Stimulated activated CD4-positive, alpha-beta T cell treated with anti-CD3 and anti-CD28 coated beads, Interleukin-15, amount 100 ng/mL, for 24 hours (primary cell): ENCODE data around the gene LYZL1.
"Not testable (repeated sequence)": the region's sequence is repeated elsewhere in the genome, so short reads cannot be mapped to it uniquely, and the experiment has no call there.

Source experiments
- DNase-seq: peaks from one replicate; pipeline ENCODE4 v3.0.0-alpha.2; 2020

The LYZL1 gene

GRCh38 chr10:29310463-29310862 lies 21.6 kb downstream of the LYZL1 start:
- not testable (repeated sequence) for DNase-seq

GRCh38 chr10:29313071-29313470 lies 24.2 kb downstream of the LYZL1 start:
- DNase-seq = no peak

DNA sequence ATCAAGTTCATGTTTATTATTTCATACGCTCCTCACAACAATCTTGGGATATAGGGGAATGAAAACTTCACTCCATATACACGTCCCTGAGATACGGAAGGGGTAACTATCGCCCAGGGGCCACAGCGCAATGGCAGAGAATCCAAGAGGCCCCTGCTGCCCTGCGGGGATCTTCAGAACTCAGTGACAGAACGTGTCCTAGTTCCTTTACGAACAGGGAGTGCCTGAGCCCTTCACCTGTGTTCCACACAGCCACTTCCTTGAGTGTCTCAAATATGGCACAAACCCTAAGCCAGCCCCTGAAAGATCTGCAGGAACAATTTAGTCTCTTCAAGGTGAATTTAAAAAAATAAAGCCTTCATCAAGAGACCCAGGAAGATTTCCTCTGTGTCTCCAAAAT lies 25.9 kb downstream of the LYZL1 start:
- DNase-seq = no peak

- no peak for DNase-seq
Measured at GRCh38 chr10:29315814-29316213, 26.9 kb downstream of the LYZL1 start.

DNA sequence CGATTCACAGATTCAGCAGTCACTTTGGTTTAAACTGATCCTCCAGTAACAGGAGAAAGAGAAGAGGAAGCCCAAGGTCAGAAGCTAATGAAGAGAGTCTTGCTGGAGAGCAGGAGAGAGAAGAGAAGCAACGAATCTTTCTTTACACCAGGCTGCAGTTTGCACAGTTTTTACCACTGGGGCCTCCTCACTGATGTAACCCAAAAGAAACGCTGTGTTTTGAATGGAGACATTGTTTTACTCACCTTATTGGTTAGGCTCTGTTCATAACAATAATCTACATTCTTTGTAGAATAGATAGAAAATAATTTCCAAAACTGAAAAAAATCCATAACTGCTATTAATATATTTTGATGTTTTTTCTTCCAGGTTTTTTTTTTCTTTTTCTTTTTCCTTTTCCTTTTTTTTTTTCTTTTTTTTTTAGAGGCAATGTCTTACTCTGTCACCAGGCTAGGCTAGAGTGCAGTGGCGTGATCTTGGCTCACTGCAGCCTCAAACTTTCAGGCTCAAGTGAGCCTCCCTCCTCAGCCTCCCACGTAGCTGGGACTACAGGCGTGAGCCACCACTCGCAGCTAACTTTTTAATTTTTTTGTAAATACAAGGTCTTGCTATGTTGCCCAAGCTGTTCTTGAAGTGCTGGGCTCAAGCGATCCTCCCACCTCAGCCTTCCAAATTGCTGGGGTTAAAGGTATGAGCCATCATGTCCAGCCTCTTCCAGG lies 27.6 kb downstream of the LYZL1 start:
- DNase-seq = no peak

DNA sequence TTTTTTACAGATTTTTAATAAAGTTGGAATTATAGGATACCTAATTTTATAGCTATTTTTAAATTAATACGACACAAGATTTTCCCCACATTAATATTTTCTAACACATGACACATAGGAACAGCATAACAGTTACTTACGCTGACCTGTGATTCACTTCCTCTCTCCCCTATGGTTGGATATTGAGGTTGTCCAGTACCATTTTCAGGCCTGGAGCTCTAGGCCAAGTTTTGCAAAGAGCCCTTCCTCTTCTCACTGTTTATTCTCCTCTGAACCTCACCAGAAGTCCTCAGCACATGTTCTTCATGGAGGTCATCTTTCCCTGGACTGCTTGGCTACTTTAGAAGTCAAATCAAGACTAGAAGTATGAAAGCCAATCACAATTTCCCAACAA lies 28.2 kb downstream of the LYZL1 start:
- DNase-seq = no peak

- DNase-seq = no peak
Measured at GRCh38 chr10:29317423-29318021, 28.7 kb downstream of the LYZL1 start.

GRCh38 chr10:29318141-29319071 lies 29.5 kb downstream of the LYZL1 start:
- peak; percentile 6 for DNase-seq

DNA sequence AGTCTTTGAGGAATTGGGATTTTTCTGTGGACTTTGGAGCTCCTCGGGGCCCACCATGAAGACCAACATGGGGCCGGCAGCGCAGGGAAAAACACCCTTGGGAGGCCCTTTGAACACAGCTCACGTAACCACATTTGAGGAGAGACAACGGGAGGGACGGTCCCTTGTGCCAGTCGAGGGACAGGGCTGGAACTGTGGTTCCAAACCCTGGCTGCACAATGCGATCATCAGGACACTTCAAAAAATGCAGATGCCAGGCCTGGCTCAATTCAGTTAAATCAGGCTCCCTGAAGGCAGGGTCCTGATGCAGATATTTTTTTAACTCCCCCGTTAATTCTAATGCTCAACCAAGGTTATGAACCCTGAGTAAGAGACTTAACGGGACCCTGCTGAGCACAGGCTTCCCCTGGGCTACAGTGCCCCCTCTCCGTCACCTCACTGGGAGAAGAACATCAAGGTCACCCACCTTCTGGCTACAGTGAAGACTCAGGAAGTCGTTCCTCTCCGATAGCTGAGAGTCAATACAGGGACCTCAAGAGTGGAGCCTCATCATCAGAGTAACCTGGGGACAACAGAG lies 30.4 kb downstream of the LYZL1 start:
- no peak for DNase-seq

DNA sequence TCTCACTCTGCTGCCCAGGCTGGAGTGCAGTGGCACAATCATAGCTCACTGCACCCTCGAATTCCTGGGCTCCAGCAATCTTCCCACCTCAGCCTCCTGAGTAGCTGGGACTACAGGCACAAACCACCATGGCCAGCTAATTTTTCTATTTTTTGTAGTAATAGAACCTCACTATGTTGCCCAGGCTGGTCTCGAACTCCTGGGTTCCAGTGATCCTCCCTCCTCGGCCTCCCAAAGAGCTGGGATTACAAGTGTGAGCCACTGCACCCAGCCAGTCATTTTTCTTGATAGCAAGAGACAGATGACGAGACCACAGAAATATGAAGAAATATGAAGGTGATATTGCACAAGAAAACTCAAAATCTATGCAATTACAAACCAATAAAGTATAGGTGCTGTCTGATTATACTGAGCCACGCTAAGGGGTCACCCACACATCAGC lies 31.8 kb downstream of the LYZL1 start:
- not testable (repeated sequence) for DNase-seq

- DNase-seq = no peak
Measured at GRCh38 chr10:29321656-29322055, 32.8 kb downstream of the LYZL1 start.

- no peak for DNase-seq
Measured at GRCh38 chr10:29322918-29323317, 34.0 kb downstream of the LYZL1 start.

GRCh38 chr10:29323367-29323766 lies 34.5 kb downstream of the LYZL1 start:
- no peak for DNase-seq

DNA sequence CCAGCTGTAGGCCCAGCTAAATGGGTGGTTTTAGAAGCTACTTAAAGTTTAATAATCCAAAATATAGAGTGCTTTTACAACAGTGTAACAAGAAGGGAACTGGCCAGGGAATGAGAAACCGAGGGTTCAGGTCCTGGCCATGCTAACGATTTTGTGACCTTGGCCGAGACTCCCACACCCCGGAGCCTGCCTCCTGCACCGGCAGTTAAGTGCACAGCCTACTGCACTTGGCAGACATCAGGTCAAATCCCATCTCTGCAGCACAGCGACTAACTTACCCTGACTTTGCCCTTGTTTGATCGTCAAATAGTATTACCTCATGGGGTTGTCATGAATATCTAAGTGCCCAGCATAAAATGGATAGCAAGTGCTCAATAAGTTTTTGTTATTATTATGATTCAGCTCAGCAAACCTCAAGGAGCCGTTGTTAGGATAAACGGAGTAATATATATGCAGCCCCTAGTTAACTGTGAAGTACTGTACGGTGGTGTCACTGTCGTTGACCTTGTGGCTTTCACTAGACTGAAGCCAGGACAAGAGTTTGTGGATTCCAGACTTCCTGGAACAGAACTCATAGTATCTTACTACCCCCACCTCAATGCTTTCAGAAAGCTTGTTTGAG lies 35.5 kb downstream of the LYZL1 start:
- no peak for DNase-seq

- no peak for DNase-seq
Measured at GRCh38 chr10:29326299-29326698, 37.4 kb downstream of the LYZL1 start.

DNA sequence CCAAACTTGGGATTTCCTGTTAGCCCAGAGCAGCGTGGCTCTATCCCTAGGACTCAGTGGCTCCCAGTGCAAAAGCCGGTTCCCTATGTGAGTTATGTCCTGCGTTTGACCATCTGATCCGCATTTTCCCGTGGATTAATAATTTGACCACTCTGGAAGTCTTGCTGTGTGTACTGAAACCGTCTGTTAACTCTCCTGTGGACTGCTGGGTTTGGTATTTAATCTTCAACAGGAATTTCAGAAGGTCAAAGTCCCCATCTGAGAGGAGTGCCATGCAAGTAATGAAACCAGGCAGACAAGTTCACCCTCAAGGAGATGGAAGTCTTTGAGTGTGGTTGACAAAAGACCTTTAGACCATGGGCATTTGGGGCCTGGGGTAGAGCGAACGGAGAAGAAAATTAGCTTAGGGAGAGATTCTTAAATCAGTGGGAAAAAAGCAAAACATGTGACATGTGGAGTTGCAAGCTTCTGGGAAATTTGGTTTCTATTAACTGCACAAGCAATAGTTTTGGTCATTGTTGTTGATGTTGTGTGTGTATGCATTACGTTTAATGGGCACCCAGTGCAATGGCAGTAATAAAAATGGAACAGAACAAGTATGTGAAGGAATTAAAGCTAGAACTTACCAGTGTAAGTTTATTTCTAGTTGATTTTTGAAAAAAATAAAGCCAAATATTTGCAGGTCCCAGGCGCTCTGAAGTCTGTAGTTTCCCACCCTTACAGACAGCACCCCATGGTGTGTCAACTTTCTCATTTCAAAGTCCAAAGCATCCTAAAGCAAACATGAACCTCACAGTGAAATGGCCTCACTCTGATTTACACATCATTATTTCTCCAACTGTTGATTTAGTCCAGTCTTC lies 38.2 kb downstream of the LYZL1 start:
- no peak for DNase-seq

DNA sequence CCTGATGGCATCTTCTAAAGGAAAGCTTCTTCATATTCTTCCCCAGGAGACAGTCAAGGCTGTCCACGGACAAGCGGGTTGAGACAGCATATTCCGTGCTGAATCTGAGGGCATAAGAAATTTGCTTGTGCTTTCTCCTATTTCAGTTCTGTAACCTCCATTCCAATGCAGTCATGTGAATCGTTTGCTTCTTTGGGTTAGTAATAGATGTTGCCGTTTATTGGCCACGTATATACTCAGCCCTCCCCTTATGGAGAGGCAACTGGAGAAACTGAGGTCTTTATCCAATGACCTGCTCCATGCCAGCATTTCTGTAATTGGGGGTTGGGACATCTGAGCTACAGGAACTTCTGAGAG lies 38.9 kb downstream of the LYZL1 start:
- no peak for DNase-seq

- no peak for DNase-seq
Measured at GRCh38 chr10:29328983-29329382, 40.1 kb downstream of the LYZL1 start.

DNA sequence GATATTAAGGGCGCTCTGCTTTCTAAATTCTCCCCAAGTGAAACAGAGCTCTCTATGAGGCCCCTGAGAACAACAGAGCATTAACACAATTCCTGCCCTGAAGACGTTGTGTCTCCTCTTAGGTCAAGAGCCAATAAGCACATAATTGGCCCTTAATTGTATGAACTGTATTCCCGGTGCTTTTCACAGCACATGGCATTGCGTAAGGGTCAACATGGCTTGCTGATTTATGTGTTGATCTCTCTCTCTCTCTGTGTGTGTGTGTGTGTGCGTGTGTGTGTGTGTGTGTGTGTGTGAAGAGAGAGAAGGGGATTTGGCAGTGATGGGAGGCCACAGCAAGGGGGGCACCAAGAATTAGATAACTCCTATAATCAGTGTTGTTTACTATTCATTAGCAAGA lies 40.5 kb downstream of the LYZL1 start:
- DNase-seq = no peak

DNA sequence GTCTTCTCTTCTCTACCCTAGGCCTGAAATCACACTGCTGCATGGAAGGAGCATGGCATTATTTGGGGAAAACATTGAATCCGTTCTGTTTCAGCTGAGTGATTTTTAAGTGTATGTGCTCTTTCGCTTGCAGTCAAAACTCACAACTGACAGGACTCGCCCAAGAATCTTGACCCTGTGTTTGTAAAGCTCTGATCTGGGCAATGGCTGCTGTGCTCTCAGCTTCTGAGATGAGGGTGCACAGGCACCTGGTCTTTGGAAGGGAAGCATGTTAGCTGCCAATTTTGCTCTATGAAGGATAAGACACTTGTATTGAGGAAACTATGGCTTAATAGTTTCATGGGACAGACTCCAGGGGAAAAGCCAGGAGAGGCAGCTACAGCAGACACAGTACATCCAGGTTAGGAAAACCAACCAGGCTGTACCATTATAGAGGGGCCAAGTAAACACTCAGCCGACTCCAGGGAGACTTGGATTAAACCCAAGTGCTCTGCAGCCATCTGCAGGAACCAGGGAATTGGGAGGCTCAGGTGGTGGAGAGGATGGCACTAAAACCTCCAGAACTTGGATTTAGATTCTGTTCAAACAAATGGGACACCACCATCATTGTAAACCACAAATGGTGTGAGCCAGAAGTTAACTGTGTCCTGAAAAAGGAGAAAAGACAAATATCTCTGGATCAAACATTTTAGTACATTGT lies 43.3 kb downstream of the LYZL1 start:
- DNase-seq = no peak

DNA sequence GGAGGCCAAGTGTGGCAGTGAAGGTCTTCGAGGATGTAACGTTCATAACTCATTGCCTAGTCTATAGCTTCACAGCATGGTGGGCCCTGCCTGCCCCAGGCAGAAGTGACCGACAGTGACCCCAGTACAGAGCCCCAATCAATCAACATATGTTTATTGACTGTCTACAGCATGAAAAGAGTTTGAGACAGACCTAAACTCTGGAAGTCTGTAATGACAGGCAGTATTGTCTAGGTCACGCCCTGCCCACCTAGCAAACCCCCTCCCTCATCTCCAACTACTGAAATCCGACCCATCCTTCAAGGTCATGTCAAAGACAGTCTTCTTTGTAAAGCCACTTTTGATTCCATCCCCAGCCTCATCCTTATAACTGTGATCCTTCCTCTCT lies 43.9 kb downstream of the LYZL1 start:
- no peak for DNase-seq
